HEK293 (cell line): ENCODE results near the gene FAM151A.

Source experiments
- CTCF ChIA-PET: fragments of 350-600 bp; formaldehyde crosslinking; extraction: SDS; loops from one replicate; lab custom pipeline; 2021; ENCODE audit warnings: antibody characterized with exemption; lab: Yijun Ruan, JAX
- POLR2A ChIA-PET: fragments of 300-600 bp; formaldehyde crosslinking; extraction: SDS; loops from one replicate; lab custom pipeline; 2020; ENCODE audit warnings: antibody characterized with exemption, inconsistent platforms; lab: Yijun Ruan, JAX
- H3K27ac ChIP-seq: fragments of 200-500 bp; sonication (Bioruptor generic); 2 replicates; pipeline ENCODE4 v1.5.1; 2014; ENCODE audit warnings: low read depth, low read length, control low read depth, inconsistent platforms; ENCODE audit errors: extremely low read depth
- H3K36me3 ChIP-seq, 2 experiments: fragments of 200-500 bp in 1 of 2; sonication (Bioruptor generic) in 1 of 2; 1 replicate in 1 of 2; 2 replicates in 1 of 2; pipeline ENCODE4 v1.5.1; 2014 to 2017; ENCODE audit warnings: inconsistent platforms in 2 of 2, low read length in 2 of 2; ENCODE audit not compliant: control insufficient read depth in 2 of 2, insufficient read depth in 1 of 2
- H3K4me1 ChIP-seq: fragments of 200-500 bp; sonication (Bioruptor generic); 2 replicates; pipeline ENCODE4 v1.5.1; 2014; ENCODE audit warnings: mild to moderate bottlenecking, low read length, inconsistent platforms; ENCODE audit not compliant: control insufficient read depth, insufficient read depth
- H3K4me3 ChIP-seq: 2 replicates; pipeline ENCODE4 v1.5.1; 2011; ENCODE audit warnings: low read depth, mild to moderate bottlenecking, control low read depth, low read length, moderate library complexity
- H3K9me3 ChIP-seq: fragments of 200-500 bp; sonication (Bioruptor generic); 2 replicates; pipeline ENCODE4 v1.5.1; 2014; ENCODE audit warnings: low read depth, low read length, inconsistent platforms; ENCODE audit not compliant: control insufficient read depth, insufficient read depth
- BCL11A ChIP-seq: fragments of 450-650 bp; formaldehyde crosslinking; IDR thresholded peaks from 2 replicates; pipeline ENCODE4 v1.5.1; 2016; ENCODE audit warnings: low read depth, missing biosample characterization, missing genetic modification characterization
- BCL11B ChIP-seq: fragments of 450-650 bp; formaldehyde crosslinking; IDR thresholded peaks from 2 replicates; pipeline ENCODE4 v1.5.1; 2016; ENCODE audit warnings: low read depth, missing biosample characterization, missing genetic modification characterization
- HOXC10 ChIP-seq: sonication (generic); formaldehyde crosslinking; IDR thresholded peaks from 2 replicates; pipeline ENCODE4 v1.8.1; 2023; ENCODE audit warnings: mild to moderate bottlenecking, missing genetic modification reagents
- ZBTB8A ChIP-seq: fragments of 450-650 bp; formaldehyde crosslinking; IDR thresholded peaks from 2 replicates; pipeline ENCODE4 v1.5.1; 2016; ENCODE audit warnings: missing biosample characterization, missing genetic modification characterization
- ZFP3 ChIP-seq: fragments of 450-650 bp; formaldehyde crosslinking; IDR thresholded peaks from 2 replicates; pipeline ENCODE4 v1.5.1; 2016; ENCODE audit warnings: low read depth, missing biosample characterization, missing genetic modification characterization
- ZNF114 ChIP-seq: fragments of 450-650 bp; formaldehyde crosslinking; IDR thresholded peaks from 2 replicates; pipeline ENCODE4 v1.5.0; 2017; ENCODE audit warnings: missing biosample characterization, missing genetic modification characterization
- ZNF488 ChIP-seq: fragments of 450-650 bp; formaldehyde crosslinking; IDR thresholded peaks from 2 replicates; pipeline ENCODE4 v1.5.1; 2016; ENCODE audit warnings: missing biosample characterization, missing genetic modification characterization
- ZNF558 ChIP-seq: fragments of 450-650 bp; formaldehyde crosslinking; IDR thresholded peaks from 2 replicates; pipeline ENCODE4 v1.5.1; 2016; ENCODE audit warnings: missing biosample characterization, missing genetic modification characterization
- ZNF626 ChIP-seq: fragments of 450-650 bp; sonication (Bioruptor Pico); formaldehyde crosslinking; IDR thresholded peaks from 2 replicates; pipeline ENCODE4 v1.5.1; 2018; ENCODE audit warnings: missing biosample characterization, missing genetic modification characterization, inconsistent platforms
- ZNF658 ChIP-seq: fragments of 450-650 bp; formaldehyde crosslinking; IDR thresholded peaks from 2 replicates; pipeline ENCODE4; 2016; ENCODE audit warnings: missing biosample characterization, missing genetic modification characterization
- ZNF747 ChIP-seq: fragments of 450-650 bp; formaldehyde crosslinking; IDR thresholded peaks from 2 replicates; pipeline ENCODE4 v1.5.1; 2016; ENCODE audit warnings: missing biosample characterization, missing genetic modification characterization
- ZNF768 ChIP-seq: fragments of 450-650 bp; formaldehyde crosslinking; IDR thresholded peaks from 2 replicates; pipeline ENCODE4 v1.5.1; 2018; ENCODE audit warnings: missing biosample characterization, mild to moderate bottlenecking, missing genetic modification characterization
- ZSCAN18 ChIP-seq: fragments of 450-650 bp; formaldehyde crosslinking; IDR thresholded peaks from 2 replicates; pipeline ENCODE4 v1.5.1; 2016; ENCODE audit warnings: missing biosample characterization, missing genetic modification characterization
- TF ChIP-seq, protein P1 (sequence below): fragments of 450-650 bp; formaldehyde crosslinking; conservative IDR thresholded peaks from 2 replicates; pipeline ENCODE4 v1.5.1; 2016; ENCODE audit warnings: low read depth, missing biosample characterization, missing genetic modification characterization
- TF ChIP-seq, protein P2 (sequence below): fragments of 450-650 bp; formaldehyde crosslinking; IDR thresholded peaks from 2 replicates; pipeline ENCODE4 v1.5.1; 2016; ENCODE audit warnings: missing biosample characterization, missing genetic modification characterization, low read depth
- TF ChIP-seq, protein P3 (sequence below): fragments of 450-650 bp; formaldehyde crosslinking; IDR thresholded peaks from 2 replicates; pipeline ENCODE4 v1.5.1; 2016; ENCODE audit warnings: missing biosample characterization, missing genetic modification characterization
- TF ChIP-seq, protein P4 (sequence below): fragments of 450-650 bp; formaldehyde crosslinking; IDR thresholded peaks from 2 replicates; pipeline ENCODE4 v1.5.1; 2016; ENCODE audit warnings: missing biosample characterization, missing genetic modification characterization

The FAM151A gene

GRCh38 chr1:54593571-54594160 is 29.7 kb downstream of the FAM151A start (continued):
- TF ChIP-seq, protein P1, sequence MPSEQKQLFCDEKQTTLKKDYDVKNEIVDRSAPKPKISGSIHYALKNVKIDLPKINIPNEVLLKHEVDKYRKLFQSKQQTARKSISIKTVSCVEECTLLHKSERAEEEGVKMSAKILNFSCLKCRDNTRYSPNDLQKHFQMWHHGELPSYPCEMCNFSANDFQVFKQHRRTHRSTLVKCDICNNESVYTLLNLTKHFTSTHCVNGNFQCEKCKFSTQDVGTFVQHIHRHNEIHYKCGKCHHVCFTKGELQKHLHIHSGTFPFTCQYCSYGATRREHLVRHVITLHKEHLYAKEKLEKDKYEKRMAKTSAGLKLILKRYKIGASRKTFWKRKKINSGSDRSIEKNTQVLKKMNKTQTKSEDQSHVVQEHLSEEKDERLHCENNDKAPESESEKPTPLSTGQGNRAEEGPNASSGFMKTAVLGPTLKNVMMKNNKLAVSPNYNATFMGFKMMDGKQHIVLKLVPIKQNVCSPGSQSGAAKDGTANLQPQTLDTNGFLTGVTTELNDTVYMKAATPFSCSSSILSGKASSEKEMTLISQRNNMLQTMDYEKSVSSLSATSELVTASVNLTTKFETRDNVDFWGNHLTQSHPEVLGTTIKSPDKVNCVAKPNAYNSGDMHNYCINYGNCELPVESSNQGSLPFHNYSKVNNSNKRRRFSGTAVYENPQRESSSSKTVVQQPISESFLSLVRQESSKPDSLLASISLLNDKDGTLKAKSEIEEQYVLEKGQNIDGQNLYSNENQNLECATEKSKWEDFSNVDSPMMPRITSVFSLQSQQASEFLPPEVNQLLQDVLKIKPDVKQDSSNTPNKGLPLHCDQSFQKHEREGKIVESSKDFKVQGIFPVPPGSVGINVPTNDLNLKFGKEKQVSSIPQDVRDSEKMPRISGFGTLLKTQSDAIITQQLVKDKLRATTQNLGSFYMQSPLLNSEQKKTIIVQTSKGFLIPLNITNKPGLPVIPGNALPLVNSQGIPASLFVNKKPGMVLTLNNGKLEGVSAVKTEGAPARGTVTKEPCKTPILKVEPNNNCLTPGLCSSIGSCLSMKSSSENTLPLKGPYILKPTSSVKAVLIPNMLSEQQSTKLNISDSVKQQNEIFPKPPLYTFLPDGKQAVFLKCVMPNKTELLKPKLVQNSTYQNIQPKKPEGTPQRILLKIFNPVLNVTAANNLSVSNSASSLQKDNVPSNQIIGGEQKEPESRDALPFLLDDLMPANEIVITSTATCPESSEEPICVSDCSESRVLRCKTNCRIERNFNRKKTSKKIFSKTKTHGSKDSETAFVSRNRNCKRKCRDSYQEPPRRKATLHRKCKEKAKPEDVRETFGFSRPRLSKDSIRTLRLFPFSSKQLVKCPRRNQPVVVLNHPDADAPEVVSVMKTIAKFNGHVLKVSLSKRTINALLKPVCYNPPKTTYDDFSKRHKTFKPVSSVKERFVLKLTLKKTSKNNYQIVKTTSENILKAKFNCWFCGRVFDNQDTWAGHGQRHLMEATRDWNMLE (tag by site-specific recombination), result no peak
- TF ChIP-seq BCL11B (tag by site-specific recombination) (no peak), ZBTB8A (tag by site-specific recombination) (no peak), ZNF488 (no peak), BCL11A (tag by site-specific recombination) (no peak), ZNF114 (no peak), ZNF658 (no peak), ZFP3 (no peak)
- TF ChIP-seq, protein P2, sequence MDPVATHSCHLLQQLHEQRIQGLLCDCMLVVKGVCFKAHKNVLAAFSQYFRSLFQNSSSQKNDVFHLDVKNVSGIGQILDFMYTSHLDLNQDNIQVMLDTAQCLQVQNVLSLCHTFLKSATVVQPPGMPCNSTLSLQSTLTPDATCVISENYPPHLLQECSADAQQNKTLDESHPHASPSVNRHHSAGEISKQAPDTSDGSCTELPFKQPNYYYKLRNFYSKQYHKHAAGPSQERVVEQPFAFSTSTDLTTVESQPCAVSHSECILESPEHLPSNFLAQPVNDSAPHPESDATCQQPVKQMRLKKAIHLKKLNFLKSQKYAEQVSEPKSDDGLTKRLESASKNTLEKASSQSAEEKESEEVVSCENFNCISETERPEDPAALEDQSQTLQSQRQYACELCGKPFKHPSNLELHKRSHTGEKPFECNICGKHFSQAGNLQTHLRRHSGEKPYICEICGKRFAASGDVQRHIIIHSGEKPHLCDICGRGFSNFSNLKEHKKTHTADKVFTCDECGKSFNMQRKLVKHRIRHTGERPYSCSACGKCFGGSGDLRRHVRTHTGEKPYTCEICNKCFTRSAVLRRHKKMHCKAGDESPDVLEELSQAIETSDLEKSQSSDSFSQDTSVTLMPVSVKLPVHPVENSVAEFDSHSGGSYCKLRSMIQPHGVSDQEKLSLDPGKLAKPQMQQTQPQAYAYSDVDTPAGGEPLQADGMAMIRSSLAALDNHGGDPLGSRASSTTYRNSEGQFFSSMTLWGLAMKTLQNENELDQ (tag by site-specific recombination), result no peak
- TF ChIP-seq, protein P3, sequence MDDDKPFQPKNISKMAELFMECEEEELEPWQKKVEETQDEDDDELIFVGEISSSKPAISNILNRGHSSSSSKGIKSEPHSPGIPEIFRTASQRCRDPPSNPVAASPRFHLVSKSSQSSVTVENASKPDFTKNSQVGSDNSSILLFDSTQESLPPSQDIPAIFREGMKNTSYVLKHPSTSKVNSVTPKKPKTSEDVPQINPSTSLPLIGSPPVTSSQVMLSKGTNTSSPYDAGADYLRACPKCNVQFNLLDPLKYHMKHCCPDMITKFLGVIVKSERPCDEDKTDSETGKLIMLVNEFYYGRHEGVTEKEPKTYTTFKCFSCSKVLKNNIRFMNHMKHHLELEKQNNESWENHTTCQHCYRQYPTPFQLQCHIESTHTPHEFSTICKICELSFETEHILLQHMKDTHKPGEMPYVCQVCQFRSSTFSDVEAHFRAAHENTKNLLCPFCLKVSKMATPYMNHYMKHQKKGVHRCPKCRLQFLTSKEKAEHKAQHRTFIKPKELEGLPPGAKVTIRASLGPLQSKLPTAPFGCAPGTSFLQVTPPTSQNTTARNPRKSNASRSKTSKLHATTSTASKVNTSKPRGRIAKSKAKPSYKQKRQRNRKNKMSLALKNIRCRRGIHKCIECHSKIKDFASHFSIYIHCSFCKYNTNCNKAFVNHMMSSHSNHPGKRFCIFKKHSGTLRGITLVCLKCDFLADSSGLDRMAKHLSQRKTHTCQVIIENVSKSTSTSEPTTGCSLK, result no peak
- TF ChIP-seq, protein P4, sequence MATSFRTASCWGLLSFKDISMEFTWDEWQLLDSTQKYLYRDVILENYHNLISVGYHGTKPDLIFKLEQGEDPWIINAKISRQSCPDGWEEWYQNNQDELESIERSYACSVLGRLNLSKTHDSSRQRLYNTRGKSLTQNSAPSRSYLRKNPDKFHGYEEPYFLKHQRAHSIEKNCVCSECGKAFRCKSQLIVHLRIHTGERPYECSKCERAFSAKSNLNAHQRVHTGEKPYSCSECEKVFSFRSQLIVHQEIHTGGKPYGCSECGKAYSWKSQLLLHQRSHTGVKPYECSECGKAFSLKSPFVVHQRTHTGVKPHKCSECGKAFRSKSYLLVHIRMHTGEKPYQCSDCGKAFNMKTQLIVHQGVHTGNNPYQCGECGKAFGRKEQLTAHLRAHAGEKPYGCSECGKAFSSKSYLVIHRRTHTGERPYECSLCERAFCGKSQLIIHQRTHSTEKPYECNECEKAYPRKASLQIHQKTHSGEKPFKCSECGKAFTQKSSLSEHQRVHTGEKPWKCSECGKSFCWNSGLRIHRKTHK, result no peak

- POLR2A ChIA-PET, result no interaction called here
- Histone ChIP-seq H3K9me3 (no peaks in the 10 kb centered on the region), H3K27ac (no peak overlapping the region)
- TF ChIP-seq ZSCAN18, result no peak
- no peak for TF ChIP-seq HOXC10
- TF ChIP-seq, protein P4, result no peak
- TF ChIP-seq ZNF747 (tag by site-specific recombination), result no peak
- no peak for TF ChIP-seq ZNF626
- 0 out of 2 replicates have a peak, but pooled peaks have one; percentile 20 for TF ChIP-seq ZNF768 (tag by site-specific recombination)
- no peak for TF ChIP-seq ZNF558 (tag by site-specific recombination)
- TF ChIP-seq, all 188 proteins: peak for 1
- no peaks in the 10 kb centered on the region for H3K4me1 ChIP-seq
- CTCF ChIA-PET, result no interaction called here
- H3K36me3 ChIP-seq, result no peaks in the 10 kb centered on the region
- H3K4me3 ChIP-seq, result no peak overlapping the region
Observed at GRCh38 chr1:54591127-54591756, 32.1 kb downstream of the FAM151A start.
